ENCODE measurements around the gene CRYL1. TPM values are rescaled to one million over a fixed set of nuclear protein-coding genes. Genes with fewer than 3 reads are reported as not detected.

Gene CRYL1, protein sequence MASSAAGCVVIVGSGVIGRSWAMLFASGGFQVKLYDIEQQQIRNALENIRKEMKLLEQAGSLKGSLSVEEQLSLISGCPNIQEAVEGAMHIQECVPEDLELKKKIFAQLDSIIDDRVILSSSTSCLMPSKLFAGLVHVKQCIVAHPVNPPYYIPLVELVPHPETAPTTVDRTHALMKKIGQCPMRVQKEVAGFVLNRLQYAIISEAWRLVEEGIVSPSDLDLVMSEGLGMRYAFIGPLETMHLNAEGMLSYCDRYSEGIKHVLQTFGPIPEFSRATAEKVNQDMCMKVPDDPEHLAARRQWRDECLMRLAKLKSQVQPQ
- 18.5 and 19.3 TPM in 2 replicates for total RNA-seq

GRCh38 chr13:20525601-20526544 lies at the start of gene CRYL1:
Gene CRYL1 (minus strand): TSS chr13:20525857. CDS start chr13:20525794, 63 bp downstream.

GRCh38 chr13:20566898-20567874 lies 41.5 kb upstream of the CRYL1 start, which contains the start of gene IFT88:
Gene IFT88 (plus strand): TSS chr13:20567157. CDS start chr13:20574386, 7,229 bp downstream.

Other genes with a start within 250 kb of the CRYL1 start
- 9.4 and 10.3 TPM in 2 replicates for gene IFT88, start 41.3 kb upstream of the CRYL1 start, total RNA-seq
- gene IL17D, start 177.8 kb upstream of the CRYL1 start, total RNA-seq: 2.6 and 3.6 TPM in 2 replicates
- gene EEF1AKMT1, start 248.1 kb upstream of the CRYL1 start, total RNA-seq: 5.5 and 11.7 TPM in 2 replicates

All from epithelial cell of umbilical artery (primary cell).